ENCODE results near the gene WDR93. TPM values are rescaled to one million over a fixed set of nuclear protein-coding genes. Genes with fewer than 3 reads are reported as not detected.

The WDR93 gene
- total RNA-seq, 1 experiment from 2014 or later = not detected

- TF ChIP-seq CTCF (IDR thresholded peaks at IDR 0.05) = no peak
- TF ChIP-seq TEAD4 (CRISPR knock-in tag; IDR thresholded peaks at IDR 0.05) = no peak
- TF ChIP-seq ZNF317 (CRISPR knock-in tag; IDR thresholded peaks at IDR 0.05; ENCODE audit: borderline replicate concordance, low read depth) = no peak
- TF ChIP-seq NR2C2 (CRISPR knock-in tag; IDR thresholded peaks at IDR 0.05) = no peak
- TF ChIP-seq SOX15 (CRISPR knock-in tag; IDR thresholded peaks at IDR 0.05) = no peak
- no peak for TF ChIP-seq PREB (CRISPR knock-in tag; IDR thresholded peaks at IDR 0.05; ENCODE audit: borderline replicate concordance)
- TF ChIP-seq ZBTB21 (CRISPR knock-in tag; IDR thresholded peaks at IDR 0.05; ENCODE audit: borderline replicate concordance) = no peak
- TF ChIP-seq MXD4 (CRISPR knock-in tag; IDR thresholded peaks at IDR 0.05; ENCODE audit: borderline replicate concordance) = no peak
- no peak for TF ChIP-seq AFF4 (CRISPR knock-in tag; IDR thresholded peaks at IDR 0.05; ENCODE audit: borderline replicate concordance)
- TF ChIP-seq ZNF423 (CRISPR knock-in tag; IDR thresholded peaks at IDR 0.05) = no peak
- TF ChIP-seq ZBTB43 (CRISPR knock-in tag; IDR thresholded peaks at IDR 0.05) = no peak
- TF ChIP-seq ATF6 (CRISPR knock-in tag; IDR thresholded peaks at IDR 0.05) = no peak
- no peak for TF ChIP-seq PRDM15 (CRISPR knock-in tag; IDR thresholded peaks at IDR 0.05)
- TF ChIP-seq ESRRA (CRISPR knock-in tag; IDR thresholded peaks at IDR 0.05; ENCODE audit: borderline replicate concordance) = no peak
- TF ChIP-seq SMAD3 (CRISPR knock-in tag; IDR thresholded peaks at IDR 0.05; ENCODE audit: borderline replicate concordance) = no peak
- no peak for TF ChIP-seq ZNF263 (CRISPR knock-in tag; IDR thresholded peaks at IDR 0.05; ENCODE audit: low read depth)
- ChIA-PET POLR2A (no interaction called here), CTCF (no interaction called here)
- ATAC-seq (no peak), DNase-seq (ENCODE audit: low spot score) (no peak)
- Mint-ChIP-seq H3K4me3 (no peak overlapping the region), H3K36me3 (no peaks in the 10 kb centered on the region), H3K27me3 (ENCODE audit: low read depth) (peaks cover 17% of the 10 kb centered on the region), H3K27ac (no peak overlapping the region), H3K9me3 (no peaks in the 10 kb centered on the region), H3K4me1 (peaks cover 14% of the 10 kb centered on the region)
Measured at GRCh38 chr15:89668171-89668570, 22.4 kb upstream of the WDR93 start.

Data from WTC11 (cell line).